ENCODE data around the gene CPNE5.

- TF ChIP-seq POLR2A (IDR thresholded peaks at IDR 0.05), result no peak
- TF ChIP-seq, protein P1, sequence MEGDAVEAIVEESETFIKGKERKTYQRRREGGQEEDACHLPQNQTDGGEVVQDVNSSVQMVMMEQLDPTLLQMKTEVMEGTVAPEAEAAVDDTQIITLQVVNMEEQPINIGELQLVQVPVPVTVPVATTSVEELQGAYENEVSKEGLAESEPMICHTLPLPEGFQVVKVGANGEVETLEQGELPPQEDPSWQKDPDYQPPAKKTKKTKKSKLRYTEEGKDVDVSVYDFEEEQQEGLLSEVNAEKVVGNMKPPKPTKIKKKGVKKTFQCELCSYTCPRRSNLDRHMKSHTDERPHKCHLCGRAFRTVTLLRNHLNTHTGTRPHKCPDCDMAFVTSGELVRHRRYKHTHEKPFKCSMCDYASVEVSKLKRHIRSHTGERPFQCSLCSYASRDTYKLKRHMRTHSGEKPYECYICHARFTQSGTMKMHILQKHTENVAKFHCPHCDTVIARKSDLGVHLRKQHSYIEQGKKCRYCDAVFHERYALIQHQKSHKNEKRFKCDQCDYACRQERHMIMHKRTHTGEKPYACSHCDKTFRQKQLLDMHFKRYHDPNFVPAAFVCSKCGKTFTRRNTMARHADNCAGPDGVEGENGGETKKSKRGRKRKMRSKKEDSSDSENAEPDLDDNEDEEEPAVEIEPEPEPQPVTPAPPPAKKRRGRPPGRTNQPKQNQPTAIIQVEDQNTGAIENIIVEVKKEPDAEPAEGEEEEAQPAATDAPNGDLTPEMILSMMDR (IDR thresholded peaks at IDR 0.05), result no peak
Observed at GRCh38 chr6:36706339-36706738, 132.9 kb downstream of the CPNE5 start.
